Endothelial cell of umbilical vein (primary cell): ENCODE results near the gene LRRC34. TPM values are rescaled to one million over a fixed set of nuclear protein-coding genes. Genes with fewer than 3 reads are reported as not detected.
A peak's percentile ranks its signal among the peaks of the same experiment; 100 is the strongest.

Source experiments
- Bru-seq: library from RNA; stranded (reverse); fragments of 400-500 nt; gene quantifications from one replicate; lab custom pipeline; 2021; lab: Mats Ljungman, UMichigan
- BruChase-seq, 2 experiments: library from RNA; stranded (reverse); fragments of 400-500 nt; gene quantifications; one replicate each; lab custom pipeline; 2021; lab: Mats Ljungman, UMichigan
- BruUV-seq: library from RNA; stranded (reverse); fragments of 400-500 nt; replicated peaks from 2 replicates; lab custom pipeline; 2021; lab: Mats Ljungman, UMichigan
- CTCF ChIA-PET: fragments of 300-600, 350-600 bp; sonication (Branson Sonifier 250); formaldehyde crosslinking; loops from one replicate; lab custom pipeline; 2021; ENCODE audit warnings: antibody characterized with exemption, inconsistent platforms; lab: Charles Lee
- POLR2A ChIA-PET: fragments of 300-600, 350-600 bp; sonication (Branson Sonifier 250); formaldehyde crosslinking; loops from one replicate; lab custom pipeline; 2021; ENCODE audit warnings: antibody characterized with exemption, inconsistent platforms; lab: Charles Lee
- DNase-seq: peaks from one replicate; pipeline ENCODE4 v3.0.0-alpha.2; 2011; ENCODE audit warnings: low read depth, low spot score
- FAIRE-seq: peaks from 2 replicates; lab custom pipeline; 2011; peaks lifted over from hg19 to GRCh38; lab: Jason Lieb, UNC
- H2AFZ ChIP-seq: 2 replicates; pipeline ENCODE4 v1.6.0; 2012; ENCODE audit warnings: low read depth, low read length, control low read depth, inconsistent platforms
- H3K27ac ChIP-seq: 2 replicates; pipeline ENCODE4 v1.5.1; 2011; ENCODE audit warnings: low read depth, mild to moderate bottlenecking, control low read depth, low read length, moderate library complexity; ENCODE audit not compliant: insufficient read depth
- H3K27me3 ChIP-seq, 2 experiments: 2 replicates each; pipeline versions ENCODE4 v1.6.0 to v1.6.1; 2011; ENCODE audit warnings: low read length in 2 of 2, mixed read lengths in 1 of 2; ENCODE audit not compliant: control insufficient read depth in 2 of 2, insufficient read depth in 2 of 2
- H3K36me3 ChIP-seq, 2 experiments: 2 replicates in 1 of 2; 3 replicates in 1 of 2; pipeline ENCODE4 v1.5.1; 2011; ENCODE audit warnings: low read length in 2 of 2, mild to moderate bottlenecking in 1 of 2, moderate library complexity in 1 of 2; ENCODE audit not compliant: control insufficient read depth in 2 of 2, insufficient read depth in 2 of 2; ENCODE audit errors: extremely low read depth in 1 of 2
- H3K4me1 ChIP-seq: 3 replicates; pipeline ENCODE4 v1.5.1; 2011; ENCODE audit warnings: mild to moderate bottlenecking, low read length; ENCODE audit not compliant: control insufficient read depth, insufficient read depth; ENCODE audit errors: extremely low read depth
- H3K4me2 ChIP-seq: 2 replicates; pipeline ENCODE4 v1.6.1; 2011; ENCODE audit warnings: low read length, control low read depth, mixed read lengths; ENCODE audit not compliant: insufficient read depth
- H3K4me3 ChIP-seq, 3 experiments: fragments of 200-600 bp in 1 of 3; sonication (generic), shearing (Covaris generic) in 1 of 3; replicated peaks in 1 of 3; 2 replicates each; pipeline ENCODE4 v1.5.1; 2011 to 2016; ENCODE audit warnings: control low read depth in 3 of 3, low read length in 3 of 3, mild to moderate bottlenecking in 2 of 3, inconsistent platforms in 1 of 3, low read depth in 1 of 3, moderate library complexity in 1 of 3; ENCODE audit not compliant: insufficient read depth in 1 of 3
- H3K79me2 ChIP-seq: 2 replicates; pipeline ENCODE4 v1.6.0; 2012; ENCODE audit warnings: low read length, inconsistent platforms; ENCODE audit not compliant: control insufficient read depth, insufficient read depth
- H3K9ac ChIP-seq: replicated peaks from 2 replicates; pipeline ENCODE3; 2011; ENCODE audit warnings: low read length, control low read depth; ENCODE audit not compliant: insufficient read depth; ENCODE audit errors: extremely low read depth
- H3K9me1 ChIP-seq: replicated peaks from 3 replicates; pipeline ENCODE4 v1.6.0; 2011; ENCODE audit warnings: mild to moderate bottlenecking, low read length; ENCODE audit not compliant: control insufficient read depth, insufficient read depth; ENCODE audit errors: extremely low read depth
- H3K9me3 ChIP-seq: replicated peaks from 2 replicates; pipeline ENCODE4 v1.5.1; 2012; ENCODE audit warnings: low read length, inconsistent platforms; ENCODE audit not compliant: control insufficient read depth, insufficient read depth
- H4K20me1 ChIP-seq: replicated peaks from 2 replicates; pipeline ENCODE3; 2011; ENCODE audit warnings: mild to moderate bottlenecking, low read length; ENCODE audit not compliant: control insufficient read depth, insufficient read depth; ENCODE audit errors: extremely low read depth
- EZH2 ChIP-seq: IDR thresholded peaks from 2 replicates; pipeline ENCODE4 v1.6.1; 2012; ENCODE audit warnings: borderline replicate concordance, low read depth, mild to moderate bottlenecking, moderate library complexity, low read length, inconsistent platforms; ENCODE audit not compliant: severe bottlenecking
- FOS ChIP-seq: IDR thresholded peaks from 2 replicates; pipeline ENCODE4 v1.6.1; 2011; ENCODE audit warnings: mild to moderate bottlenecking, low read length, moderate library complexity, borderline replicate concordance; ENCODE audit not compliant: insufficient read depth
- GATA2 ChIP-seq: IDR thresholded peaks from 2 replicates; pipeline ENCODE4 v1.7.0; 2011; ENCODE audit warnings: low read depth, mild to moderate bottlenecking, moderate library complexity, mixed read lengths, low read length; ENCODE audit not compliant: insufficient read length, insufficient read depth
- JUN ChIP-seq: IDR thresholded peaks from 2 replicates; pipeline ENCODE4 v1.6.1; 2011; ENCODE audit warnings: borderline replicate concordance, low read depth; ENCODE audit not compliant: insufficient read length, insufficient read depth
- MYC ChIP-seq: IDR thresholded peaks from one replicate; pipeline ENCODE4 v1.6.1; 2011; ENCODE audit warnings: mild to moderate bottlenecking, low read depth, low read length
- POLR2A ChIP-seq: IDR thresholded peaks from 2 replicates; pipeline ENCODE4 v1.6.1; 2012; ENCODE audit warnings: low read depth, mild to moderate bottlenecking, control low read depth, low read length
- POLR2AphosphoS5 ChIP-seq: IDR thresholded peaks from 2 replicates; pipeline ENCODE4 v1.6.1; 2012; ENCODE audit warnings: low read depth, mild to moderate bottlenecking, control low read depth, low read length, moderate library complexity; ENCODE audit not compliant: insufficient read depth
- dilution Hi-C: fragments of 300-500 bp; cut with MboI; formaldehyde crosslinking; loops from one replicate; pipeline ENCODE4 v1.15.0; 2019; ENCODE audit warnings: low sequenced_read_pairs; ENCODE audit not compliant: extremely low pct_ligation_motif_present
- intact Hi-C: fragments of 100-400 bp; cut with micrococcal nuclease; formaldehyde crosslinking; loops from one replicate; pipeline ENCODE4 v1.10.0; 2022
- long read RNA-seq: library from polyadenylated mRNA; stranded (forward); transcript quantifications from one replicate; pipeline ENCODE4 v2.0.0, GENCODE V29; 2021
- polyA minus RNA-seq, 3 experiments: library from RNA; depleted of rRNA, polyadenylated mRNA; stranded (reverse); fragments of >200 nt; gene quantifications; 1 replicate in 1 of 3; 2 replicates in 2 of 3; pipeline ENCODE4 v1.2.3, GENCODE V29; 2011
- polyA plus RNA-seq, 4 experiments: library from polyadenylated mRNA; depleted of rRNA in 3 of 4; stranded (reverse) in 3 of 4; unstranded in 1 of 4; fragments of >200 nt; gene quantifications; 2 replicates each; pipeline versions ENCODE4 v1.2.1 to v1.2.3, GENCODE V29; 2011 to 2012; ENCODE audit warnings: missing spikeins in 1 of 4
- total RNA-seq: library from RNA; stranded (reverse); gene quantifications from 2 replicates; pipeline ENCODE4 v1.2.3, GENCODE V29; 2021
- TF ChIP-seq, protein P1 (sequence below), 2 donors: IDR thresholded peaks; 1 replicate in 1 of 2; 2 replicates in 1 of 2; pipeline ENCODE4 v1.5.1; 2011; ENCODE audit warnings: low read length in 2 of 2, mild to moderate bottlenecking in 2 of 2, moderate library complexity in 2 of 2, control low read depth in 1 of 2, inconsistent platforms in 1 of 2, low read depth in 1 of 2; ENCODE audit not compliant: insufficient read depth in 1 of 2; ENCODE audit errors: extremely low read depth in 1 of 2
- TF ChIP-seq, protein P2 (sequence below): IDR thresholded peaks from 2 replicates; pipeline ENCODE4 v1.6.1; 2011; ENCODE audit not compliant: insufficient read depth, insufficient read length

LRRC34 gene, protein sequence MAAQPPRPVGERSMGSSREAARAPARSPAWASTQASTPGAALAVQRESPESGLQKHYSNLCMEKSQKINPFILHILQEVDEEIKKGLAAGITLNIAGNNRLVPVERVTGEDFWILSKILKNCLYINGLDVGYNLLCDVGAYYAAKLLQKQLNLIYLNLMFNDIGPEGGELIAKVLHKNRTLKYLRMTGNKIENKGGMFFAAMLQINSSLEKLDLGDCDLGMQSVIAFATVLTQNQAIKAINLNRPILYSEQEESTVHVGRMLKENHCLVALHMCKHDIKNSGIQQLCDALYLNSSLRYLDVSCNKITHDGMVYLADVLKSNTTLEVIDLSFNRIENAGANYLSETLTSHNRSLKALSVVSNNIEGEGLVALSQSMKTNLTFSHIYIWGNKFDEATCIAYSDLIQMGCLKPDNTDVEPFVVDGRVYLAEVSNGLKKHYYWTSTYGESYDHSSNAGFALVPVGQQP
- total RNA-seq (2.4 and 2.5 TPM in 2 replicates), polyA plus RNA-seq (0.59 and 0.72 TPM in 2 replicates), polyA minus RNA-seq (0.42 and 1.4 TPM in 2 replicates), Bru-seq, nascent RNA (percentile 44 among the genes with signal in this experiment), BruChase-seq, experiment 1, labeled RNA remaining after a 6-hour chase (percentile 41 among the genes with signal in this experiment), BruChase-seq, experiment 2, labeled RNA remaining after a 2-hour chase (percentile 48 among the genes with signal in this experiment)
- 0.83 and 1.0 TPM in 2 replicates for polyA plus RNA-seq (2011; cell fraction: cytosol; rRNA removed)
- polyA plus RNA-seq (2011; cell fraction: nucleus; rRNA removed): 1.7 and 2.1 TPM in 2 replicates
- polyA plus RNA-seq (2012): 1.1 and 1.8 TPM in 2 replicates
- not detected for polyA minus RNA-seq (2011; cell fraction: cytosol; rRNA and poly(A)+ RNA removed)
- polyA minus RNA-seq (2011; cell fraction: nucleus; rRNA and poly(A)+ RNA removed): 1.3 and 1.7 TPM in 2 replicates
- long read RNA-seq, partial matches to known transcripts: 0 of 10 reads
- long read RNA-seq, other reads (novel, unspliced or antisense): 5 of 10 reads

DNA sequence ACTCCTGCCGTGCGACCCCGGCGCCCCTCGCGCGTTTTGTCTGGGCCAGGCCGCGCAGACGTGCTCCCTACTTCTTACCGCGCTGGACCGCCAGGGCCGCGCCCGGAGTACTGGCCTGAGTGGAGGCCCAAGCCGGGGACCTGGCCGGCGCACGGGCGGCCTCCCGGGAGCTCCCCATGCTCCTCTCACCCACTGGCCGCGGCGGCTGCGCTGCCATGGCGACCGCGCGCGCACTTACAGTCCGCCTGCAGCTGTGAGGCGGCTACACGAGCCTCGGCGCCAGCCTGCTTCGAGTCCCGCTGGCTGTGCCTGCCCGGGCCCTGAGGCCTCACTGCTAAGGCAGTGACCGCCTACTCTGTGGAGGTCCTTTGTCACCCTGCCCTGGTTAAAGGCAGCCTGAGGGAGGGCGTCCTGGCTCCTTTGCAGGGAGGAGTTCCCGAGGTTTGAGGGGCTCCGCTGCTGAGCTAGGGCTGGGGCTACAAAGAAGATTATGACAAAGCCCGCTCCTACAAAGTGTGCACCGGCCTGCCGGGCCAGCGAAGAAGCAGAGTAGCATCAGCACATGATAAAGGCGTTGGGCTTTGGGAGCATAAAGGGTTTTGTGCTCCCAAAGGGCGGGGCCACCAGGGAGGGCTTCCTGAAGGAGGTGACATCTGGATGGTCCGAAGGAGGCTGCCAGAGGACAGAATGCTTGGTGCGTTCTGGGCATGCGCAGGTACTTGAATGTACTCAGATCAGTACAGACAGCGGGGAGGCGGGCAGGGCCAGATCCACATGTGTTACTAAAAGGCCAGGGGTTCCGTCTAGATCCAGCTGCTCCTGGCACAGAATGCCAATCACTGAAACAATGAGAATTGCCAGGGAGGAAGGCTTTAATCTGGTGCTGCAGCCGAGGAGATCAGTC, at the start of gene LRRC34, which contains the start of gene LRRIQ4:
LRRC34 (minus strand) TSS at position 573 of the 904 bp plus-strand sequence; CDS start at position 217, 356 bp downstream.
LRRIQ4 (plus strand) TSS at position 539 of the 904 bp plus-strand sequence. CDS start 9,052 bp downstream, outside the sequence.
- peak within 1 kb of the TSS; percentile 22 for H3K9ac ChIP-seq
- no peaks in the 10 kb centered on the region for H3K36me3 ChIP-seq
- no peaks in the 10 kb centered on the region for H3K9me1 ChIP-seq
- intact Hi-C loops: loop anchor here (1.0 to 2.0 kb wide), 2 partner anchors 40 to 154 kb away; partner anchors contain the start of genes MYNN and SEC62
- BruUV-seq: no TSS peak
- peaks cover 4% of the 10 kb centered on the region for H3K9me3 ChIP-seq
- H3K4me3 ChIP-seq: peak within 1 kb of the TSS; percentile 11 to 48 (median 44)
- H3K27ac ChIP-seq: no peak within 1 kb of the TSS
- POLR2A ChIA-PET: interaction anchor here (0.9 kb wide), 1 partner anchor 43 kb away, joined by 3 read pairs; the partner anchor contains the start of gene ACTRT3
- peaks cover 15% of the 10 kb centered on the region for H3K4me1 ChIP-seq
- H2AFZ ChIP-seq: peak within 1 kb of the TSS; percentile 95
- TF ChIP-seq MYC: no peak
- TF ChIP-seq, protein P1, sequence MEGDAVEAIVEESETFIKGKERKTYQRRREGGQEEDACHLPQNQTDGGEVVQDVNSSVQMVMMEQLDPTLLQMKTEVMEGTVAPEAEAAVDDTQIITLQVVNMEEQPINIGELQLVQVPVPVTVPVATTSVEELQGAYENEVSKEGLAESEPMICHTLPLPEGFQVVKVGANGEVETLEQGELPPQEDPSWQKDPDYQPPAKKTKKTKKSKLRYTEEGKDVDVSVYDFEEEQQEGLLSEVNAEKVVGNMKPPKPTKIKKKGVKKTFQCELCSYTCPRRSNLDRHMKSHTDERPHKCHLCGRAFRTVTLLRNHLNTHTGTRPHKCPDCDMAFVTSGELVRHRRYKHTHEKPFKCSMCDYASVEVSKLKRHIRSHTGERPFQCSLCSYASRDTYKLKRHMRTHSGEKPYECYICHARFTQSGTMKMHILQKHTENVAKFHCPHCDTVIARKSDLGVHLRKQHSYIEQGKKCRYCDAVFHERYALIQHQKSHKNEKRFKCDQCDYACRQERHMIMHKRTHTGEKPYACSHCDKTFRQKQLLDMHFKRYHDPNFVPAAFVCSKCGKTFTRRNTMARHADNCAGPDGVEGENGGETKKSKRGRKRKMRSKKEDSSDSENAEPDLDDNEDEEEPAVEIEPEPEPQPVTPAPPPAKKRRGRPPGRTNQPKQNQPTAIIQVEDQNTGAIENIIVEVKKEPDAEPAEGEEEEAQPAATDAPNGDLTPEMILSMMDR (IDR thresholded peaks at IDR 0.05; ENCODE audit: extremely low read depth in 1 of 2, insufficient read depth in 1 of 2, low read depth in 1 of 2, low read length in 2 of 2): no peak
- TF ChIP-seq POLR2AphosphoS5: no peak
- TF ChIP-seq FOS: no peak
- no peak for TF ChIP-seq JUN
- TF ChIP-seq POLR2A: no peak
- no peak for TF ChIP-seq GATA2
- TF ChIP-seq EZH2: no peak
- TF ChIP-seq, protein P2, sequence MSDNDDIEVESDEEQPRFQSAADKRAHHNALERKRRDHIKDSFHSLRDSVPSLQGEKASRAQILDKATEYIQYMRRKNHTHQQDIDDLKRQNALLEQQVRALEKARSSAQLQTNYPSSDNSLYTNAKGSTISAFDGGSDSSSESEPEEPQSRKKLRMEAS: no peak
- CTCF ChIA-PET: interaction anchor here (1.3 kb wide), 1 partner anchor 13 kb away, joined by 3 read pairs; no protein-coding TSS in a partner anchor
- no peaks in the 10 kb centered on the region for H4K20me1 ChIP-seq
- dilution Hi-C loops: no loop called here
- H3K4me2 ChIP-seq: peak within 1 kb of the TSS; percentile 74
- DNase-seq (peak; percentile 77), FAIRE-seq (peak; percentile 59)
- H3K27me3 ChIP-seq: no peaks in the 10 kb centered on the region
- H3K79me2 ChIP-seq: no peaks in the 10 kb centered on the region
